T-cell (primary cell): ENCODE results near the gene LAMC3. TPM values are rescaled to one million over a fixed set of nuclear protein-coding genes. Genes with fewer than 3 reads are reported as not detected.
A peak's percentile ranks its signal among the peaks of the same experiment; 100 is the strongest.
"Not testable (repeated sequence)": the region's sequence is repeated elsewhere in the genome, so short reads cannot be mapped to it uniquely, and the experiment has no call there.

Source experiments
- ATAC-seq, 4 experiments: fragments of 200-7000 bp in 3 of 4; fragments of 150-1000 bp in 1 of 4; cut with Tn5 transposase; replicated peaks in 1 of 4; 1 replicate in 3 of 4; 2 replicates in 1 of 4; pipeline ENCODE4 v1.10.0; 2021; ENCODE audit warnings: moderate library complexity in 3 of 4, mild to moderate bottlenecking in 2 of 4, moderate number of reproducible peaks in 1 of 4
- CTCF ChIA-PET, 2 donors: fragments of 300-600 bp; sonication (Branson Sonifier 250); formaldehyde crosslinking; loops; one replicate each; lab custom pipeline; 2022; ENCODE audit warnings: antibody characterized with exemption in 2 of 2; lab: Charles Lee
- POLR2A ChIA-PET, 2 donors: fragments of 300-600 bp; sonication (Branson Sonifier 250); formaldehyde crosslinking; loops; one replicate each; lab custom pipeline; 2022; ENCODE audit warnings: antibody characterized with exemption in 2 of 2; lab: Charles Lee
- DNase-seq, 35 experiments: peaks; one replicate each; pipeline versions ENCODE4 v3.0.0 to v3.0.0-alpha.2; 2013 to 2023
- H3K27ac ChIP-seq: one replicate; pipeline ENCODE4 v1.5.1; 2013; ENCODE audit warnings: low read length
- H3K27me3 ChIP-seq, 2 experiments: replicated peaks in 1 of 2; 1 replicate in 1 of 2; 2 replicates in 1 of 2; pipeline versions ENCODE4 v1.6.1 to v1.7.0; 2013; ENCODE audit warnings: low read length in 1 of 2, mixed read lengths in 1 of 2; ENCODE audit not compliant: control insufficient read depth in 2 of 2, insufficient read depth in 2 of 2; ENCODE audit errors: extremely low read depth in 1 of 2
- H3K36me3 ChIP-seq, 2 donors: 1 replicate in 1 of 2; 2 replicates in 1 of 2; pipeline versions ENCODE4 v1.6.1 to v1.7.0; 2013; ENCODE audit warnings: low read length in 1 of 2; ENCODE audit not compliant: control insufficient read depth in 2 of 2, insufficient read depth in 1 of 2; ENCODE audit errors: extremely low read depth in 1 of 2
- H3K4me1 ChIP-seq, 2 experiments: 1 replicate in 1 of 2; 2 replicates in 1 of 2; pipeline versions ENCODE4 v1.6.1 to v1.7.0; 2013; ENCODE audit warnings: low read length in 2 of 2, mixed read lengths in 1 of 2; ENCODE audit not compliant: insufficient read depth in 2 of 2, control insufficient read depth in 1 of 2; ENCODE audit errors: extremely low read depth in 1 of 2
- H3K4me3 ChIP-seq, 2 donors: 1 replicate in 1 of 2; 2 replicates in 1 of 2; pipeline versions ENCODE4 v1.5.1 to v1.7.0; 2013; ENCODE audit warnings: mild to moderate bottlenecking in 2 of 2, low read length in 1 of 2, moderate library complexity in 1 of 2; ENCODE audit not compliant: control insufficient read depth in 1 of 2; ENCODE audit errors: extremely low read depth in 1 of 2
- H3K9me3 ChIP-seq: 2 replicates; pipeline ENCODE4 v1.7.0; 2013
- H3K27ac Mint-ChIP-seq, 2 donors: one replicate each; pipeline ENCODE4 v1.8.0; 2020 to 2021; ENCODE audit warnings: mild to moderate bottlenecking in 2 of 2, mixed read lengths in 2 of 2
- H3K27me3 Mint-ChIP-seq, 2 donors: one replicate each; pipeline ENCODE4 v1.8.0; 2021 to 2022; ENCODE audit warnings: mixed read lengths in 2 of 2
- H3K36me3 Mint-ChIP-seq: one replicate; pipeline ENCODE4 v1.8.0; 2021; ENCODE audit warnings: mixed read lengths
- H3K4me1 Mint-ChIP-seq, 3 donors: one replicate each; pipeline ENCODE4 v1.8.0; 2020 to 2022; ENCODE audit warnings: mixed read lengths in 3 of 3, mild to moderate bottlenecking in 1 of 3
- H3K4me3 Mint-ChIP-seq, 3 donors: one replicate each; pipeline ENCODE4 v1.8.0; 2020 to 2022; ENCODE audit warnings: mild to moderate bottlenecking in 3 of 3, mixed read lengths in 3 of 3, moderate library complexity in 3 of 3
- H3K9me3 Mint-ChIP-seq, 3 donors: one replicate each; pipeline ENCODE4 v1.8.0; 2020 to 2022; ENCODE audit warnings: mixed read lengths in 3 of 3
- WGBS: methylation state at CpG from one replicate; pipeline ENCODE4 v1.1.5; 2013; ENCODE audit warnings: missing lambda C conversion rate; ENCODE audit not compliant: insufficient coverage; 5-methylcytosine and 5-hydroxymethylcytosine counted together
- total RNA-seq, 35 experiments: library from RNA in 6 of 35; stranded (reverse) in 6 of 35; fragments of 120-200 nt in 1 of 35; gene quantifications; one replicate each; pipeline versions ENCODE4 v1.2.1 to v1.2.4 and lab custom pipeline; 2013 to 2026

Gene LAMC3
- total RNA-seq, 5 donors from 2014 or later (not counting 1 experiment from before 2014, with no cell fraction given): 0.35 to 3.7 (median 1.8) TPM

GRCh38 chr9:130997925-130998596, 10.9 kb upstream of the LAMC3 start:
- peak in 10 of 35 experiments; percentile 7 to 27 (median 17) for DNase-seq
- CTCF ChIA-PET: no interaction called here
- Histone ChIP-seq H3K27ac (no peak overlapping the region), H3K36me3 (no peaks in the 10 kb centered on the region), H3K9me3 (no peaks in the 10 kb centered on the region), H3K27me3 (peaks cover 3 to 52% of the 10 kb centered on the region in 2 experiments), H3K4me3 (no peak overlapping the region), H3K4me1 (peaks cover 0 to 4% of the 10 kb centered on the region in 2 experiments)
- Mint-ChIP-seq H3K27me3 (peaks cover 15 to 39% of the 10 kb centered on the region in 2 donors), H3K27ac (no peak overlapping the region), H3K4me1 (peaks cover 0 to 8% (median 6%) of the 10 kb centered on the region in 3 donors), H3K36me3 (no peaks in the 10 kb centered on the region), H3K9me3 (no peaks in the 10 kb centered on the region), H3K4me3 (no peak overlapping the region)
- ATAC-seq: no peak
- WGBS: 30% methylated on average over 21 of the region's 28 CpGs
- POLR2A ChIA-PET: no interaction called here

GRCh38 chr9:130998597-130999244, 10.3 kb upstream of the LAMC3 start:
- no peaks in the 10 kb centered on the region for H3K36me3 ChIP-seq
- Mint-ChIP-seq H3K36me3 (no peaks in the 10 kb centered on the region), H3K4me1 (peaks cover 0 to 8% (median 6%) of the 10 kb centered on the region in 3 donors), H3K9me3 (no peaks in the 10 kb centered on the region), H3K27me3 (peaks cover 15 to 39% of the 10 kb centered on the region in 2 donors), H3K27ac (no peak overlapping the region), H3K4me3 (no peak overlapping the region)
- H3K27me3 ChIP-seq: peaks cover 3 to 50% of the 10 kb centered on the region in 2 experiments
- WGBS: 64% methylated on average over 21 of the region's 22 CpGs
- H3K4me1 ChIP-seq: peaks cover 0 to 4% of the 10 kb centered on the region in 2 experiments
- no peak for DNase-seq
- POLR2A ChIA-PET: no interaction called here
- no peaks in the 10 kb centered on the region for H3K9me3 ChIP-seq
- CTCF ChIA-PET: no interaction called here
- H3K27ac ChIP-seq: no peak overlapping the region
- H3K4me3 ChIP-seq: no peak overlapping the region
- no peak for ATAC-seq

GRCh38 chr9:130999245-130999623, 9.7 kb upstream of the LAMC3 start:
- POLR2A ChIA-PET: no interaction called here
- ATAC-seq (no peak), DNase-seq (no peak)
- Mint-ChIP-seq H3K9me3 (no peaks in the 10 kb centered on the region), H3K27me3 (peaks cover 15 to 38% of the 10 kb centered on the region in 2 donors), H3K27ac (no peak overlapping the region), H3K36me3 (no peaks in the 10 kb centered on the region), H3K4me3 (no peak overlapping the region), H3K4me1 (peaks cover 0 to 8% (median 6%) of the 10 kb centered on the region in 3 donors)
- no peak overlapping the region for H3K4me3 ChIP-seq
- CTCF ChIA-PET: no interaction called here
- H3K36me3 ChIP-seq: no peaks in the 10 kb centered on the region
- peaks cover 0 to 4% of the 10 kb centered on the region in 2 experiments for H3K4me1 ChIP-seq
- 0% methylated on average over 1 of the region's 3 CpGs for WGBS
- H3K9me3 ChIP-seq: no peaks in the 10 kb centered on the region
- H3K27ac ChIP-seq: no peak overlapping the region
- peaks cover 3 to 49% of the 10 kb centered on the region in 2 experiments for H3K27me3 ChIP-seq

GRCh38 chr9:131000526-131000925, 8.4 kb upstream of the LAMC3 start:
- H3K36me3 Mint-ChIP-seq, H3K9me3 Mint-ChIP-seq, DNase-seq, H3K4me1 Mint-ChIP-seq, H3K9me3 ChIP-seq, H3K27ac Mint-ChIP-seq, H3K4me1 ChIP-seq, CTCF ChIA-PET, POLR2A ChIA-PET, H3K4me3 Mint-ChIP-seq, ATAC-seq, H3K4me3 ChIP-seq, H3K36me3 ChIP-seq, H3K27ac ChIP-seq: not testable (repeated sequence)
- peaks cover 19 to 37% of the 10 kb centered on the region in 2 donors for H3K27me3 Mint-ChIP-seq
- H3K27me3 ChIP-seq: peaks cover 3 to 47% of the 10 kb centered on the region in 2 experiments
- WGBS: 79% methylated on average over 4 of the region's 9 CpGs

GRCh38 chr9:131001021-131001420, 8.0 kb upstream of the LAMC3 start:
- Histone ChIP-seq H3K9me3 (no peaks in the 10 kb centered on the region), H3K4me1 (no peaks in the 10 kb centered on the region), H3K27ac (no peak overlapping the region), H3K27me3 (peaks cover 3 to 46% of the 10 kb centered on the region in 2 experiments), H3K36me3 (no peaks in the 10 kb centered on the region), H3K4me3 (no peak overlapping the region)
- no peaks in the 10 kb centered on the region for H3K9me3 Mint-ChIP-seq
- H3K27me3 Mint-ChIP-seq: peaks cover 19 to 37% of the 10 kb centered on the region in 2 donors
- ChIA-PET POLR2A (no interaction called here), CTCF (interaction anchor here in 1 of 2 donors (0.5 kb wide), 1 partner anchor 552 kb away, joined by 3 read pairs; no protein-coding TSS in a partner anchor)
- no peaks in the 10 kb centered on the region for H3K36me3 Mint-ChIP-seq
- ATAC-seq (no peak), DNase-seq (no peak)
- no peak overlapping the region for H3K4me3 Mint-ChIP-seq
- no peak overlapping the region for H3K27ac Mint-ChIP-seq
- 42% methylated on average over 3 of the region's 3 CpGs for WGBS
- H3K4me1 Mint-ChIP-seq: no peaks in the 10 kb centered on the region

- ChIA-PET CTCF (no interaction called here), POLR2A (no interaction called here)
- no peaks in the 10 kb centered on the region for H3K9me3 ChIP-seq
- H3K36me3 ChIP-seq: no peaks in the 10 kb centered on the region
- peaks cover 3 to 45% of the 10 kb centered on the region in 2 experiments for H3K27me3 ChIP-seq
- Mint-ChIP-seq H3K27ac (no peak overlapping the region), H3K4me1 (no peaks in the 10 kb centered on the region), H3K27me3 (peaks cover 19 to 39% of the 10 kb centered on the region in 2 donors), H3K36me3 (no peaks in the 10 kb centered on the region), H3K4me3 (no peak overlapping the region), H3K9me3 (no peaks in the 10 kb centered on the region)
- WGBS: 93% methylated on average over 5 of the region's 7 CpGs
- no peak overlapping the region for H3K27ac ChIP-seq
- no peak for DNase-seq
- no peak overlapping the region for H3K4me3 ChIP-seq
- no peaks in the 10 kb centered on the region for H3K4me1 ChIP-seq
- no peak for ATAC-seq
These were observed 7.0 kb upstream of the LAMC3 start for GRCh38 chr9:131001990-131002389.
